Adipose tissue (tissue), 3 donors: Measurements from ENCODE around the gene JTB. TPM values are rescaled to one million over a fixed set of nuclear protein-coding genes. Genes with fewer than 3 reads are reported as not detected.
A peak's percentile ranks its signal among the peaks of the same experiment; 100 is the strongest.
"Not testable (repeated sequence)": the region's sequence is repeated elsewhere in the genome, so short reads cannot be mapped to it uniquely, and the experiment has no call there.

Experiments
- H3K27ac ChIP-seq: one replicate; pipeline ENCODE4 v1.5.1; 2013; ENCODE audit warnings: low read depth, low read length
- WGBS, 3 donors: extraction: QIAGEN DNeasy Blood & Tissue Kit; methylation state at CpG; one replicate each; pipeline ENCODE4 v1.1.7; 2013; 5-methylcytosine and 5-hydroxymethylcytosine counted together
- polyA plus RNA-seq, 3 donors: library from polyadenylated mRNA; stranded (reverse); fragments of 200-250 nt; gene quantifications; one replicate each; pipeline ENCODE4 v1.2.3, GENCODE V29; 2013
- donor health status: healthy with polysubstance abuse.
- donor health status: Bipolar disorder and iron deficiency.
- donor health status: healthy.

The JTB gene
- polyA plus RNA-seq, 3 donors: 159 to 196 (median 178) TPM

GRCh38 chr1:153984123-153984894, 6.8 kb upstream of the JTB start:
- 42 to 73% (median 51%) methylated on average over 6 of the region's 6 CpGs for WGBS, 3 donors
- no peak overlapping the region for H3K27ac ChIP-seq

GRCh38 chr1:153981735-153982134, 4.3 kb upstream of the JTB start:
- 74 to 89% (median 88%) methylated on average over 2 of the region's 2 CpGs for WGBS, 3 donors
- H3K27ac ChIP-seq: not testable (repeated sequence)

- not testable (repeated sequence) for H3K27ac ChIP-seq
- 90 to 94% (median 91%) methylated on average over 12 of the region's 12 CpGs for WGBS, 3 donors
These were observed 1.6 kb upstream of the JTB start for GRCh38 chr1:153979091-153979490.

- WGBS, 3 donors: 57 to 70% (median 69%) methylated on average over 9 of the region's 9 CpGs
- no peak overlapping the region for H3K27ac ChIP-seq
These were observed 918 bp upstream of the JTB start for GRCh38 chr1:153978274-153978909.

GRCh38 chr1:153976819-153977249, 640 bp downstream of the JTB start:
- H3K27ac ChIP-seq: no peak overlapping the region
- 0 to 1% (median 0%) methylated on average over 15 to 16 of the region's 16 CpGs for WGBS, 3 donors

- H3K27ac ChIP-seq: no peak overlapping the region
- 79 to 82% (median 79%) methylated on average over 7 of the region's 7 CpGs for WGBS, 3 donors
These were observed 3.9 kb downstream of the JTB start for GRCh38 chr1:153973525-153973924.

GRCh38 chr1:153973071-153973470, 4.4 kb downstream of the JTB start:
- WGBS, 3 donors: 93 to 98% (median 95%) methylated on average over 3 of the region's 3 CpGs
- H3K27ac ChIP-seq: no peak overlapping the region

GRCh38 chr1:153970346-153970745, 7.1 kb downstream of the JTB start:
- no peak overlapping the region for H3K27ac ChIP-seq
- WGBS, 3 donors: 56 to 90% (median 83%) methylated on average over 2 of the region's 2 CpGs

GRCh38 chr1:153968972-153969371, 8.5 kb downstream of the JTB start:
- WGBS, 3 donors: 88 to 95% (median 90%) methylated on average over 2 of the region's 2 CpGs
- no peak overlapping the region for H3K27ac ChIP-seq

GRCh38 chr1:153968408-153968807, 9.1 kb downstream of the JTB start:
- 5 to 11% (median 9%) methylated on average over 13 of the region's 13 CpGs for WGBS, 3 donors
- H3K27ac ChIP-seq: no peak overlapping the region

GRCh38 chr1:153968000-153968363, 9.5 kb downstream of the JTB start:
- 0 to 1% (median 1%) methylated on average over 8 of the region's 8 CpGs for WGBS, 3 donors
- H3K27ac ChIP-seq: no peak overlapping the region

GRCh38 chr1:153967107-153967999, 10.1 kb downstream of the JTB start, which contains the start of gene CREB3L4:
Gene CREB3L4 (plus strand): TSS chr1:153967902. CDS start chr1:153968526, 624 bp downstream.
- H3K27ac ChIP-seq: no peak within 1 kb of the TSS
- 0 to 1% (median 0%) methylated on average over 60 of the region's 60 CpGs for WGBS, 3 donors

- peak overlapping the region; percentile 83 for H3K27ac ChIP-seq
- 0 to 6% (median 2%) methylated on average over 22 of the region's 22 CpGs for WGBS, 3 donors
These were observed 13.6 kb downstream of the JTB start for GRCh38 chr1:153963850-153964331.

GRCh38 chr1:153963030-153963849, 14.2 kb downstream of the JTB start, which contains the start of gene SLC39A1:
Gene SLC39A1 (minus strand): TSS chr1:153963537. CDS start chr1:153962715, 822 bp downstream.
- 0 to 1% (median 0%) methylated on average over 53 to 54 of the region's 54 CpGs for WGBS, 3 donors
- peak within 1 kb of the TSS; percentile 83 for H3K27ac ChIP-seq

GRCh38 chr1:153962088-153963029, 15.1 kb downstream of the JTB start:
- 40 to 50% (median 49%) methylated on average over 16 of the region's 16 CpGs for WGBS, 3 donors

GRCh38 chr1:153961421-153961820, 16.1 kb downstream of the JTB start:
- WGBS, 3 donors: 76 to 77% (median 77%) methylated on average over 4 of the region's 4 CpGs
- H3K27ac ChIP-seq: no peak overlapping the region

More at GRCh38 chr1:153962088-153963029, 15.1 kb downstream of the JTB start:
- H3K27ac ChIP-seq: peak overlapping the region; percentile 69

- 85 to 98% (median 98%) methylated on average over 11 of the region's 11 CpGs for WGBS, 3 donors
- no peak overlapping the region for H3K27ac ChIP-seq
These were observed 17.3 kb downstream of the JTB start for GRCh38 chr1:153960206-153960605.
